AG04449 (cell line): Measurements from ENCODE around the gene NPW.
A peak's percentile ranks its signal among the peaks of the same experiment; 100 is the strongest.

ENCODE experiments used
- CTCF ChIA-PET: fragments of 350-600 bp; formaldehyde crosslinking; extraction: SDS; loops from one replicate; lab custom pipeline; 2021; ENCODE audit warnings: antibody characterized with exemption; lab: Yijun Ruan, JAX
- POLR2A ChIA-PET: fragments of 400-600, 350-600 bp; formaldehyde crosslinking; extraction: SDS; loops from one replicate; lab custom pipeline; 2020; ENCODE audit warnings: antibody characterized with exemption, inconsistent platforms; lab: Yijun Ruan, JAX
- DNase-seq: peaks from one replicate; pipeline ENCODE4 v3.0.0-alpha.2; 2010; ENCODE audit warnings: low read depth, low spot score
- H3K4me3 ChIP-seq: 2 replicates; pipeline ENCODE4 v1.5.1; 2011; ENCODE audit warnings: low read depth, mild to moderate bottlenecking, control low read depth, low read length
- TF ChIP-seq, protein P1 (sequence below): IDR thresholded peaks from one replicate; pipeline ENCODE4 v1.5.1; 2011; ENCODE audit warnings: mild to moderate bottlenecking, moderate library complexity, low read length, control low read depth, inconsistent platforms; ENCODE audit not compliant: insufficient read depth; ENCODE audit errors: missing control alignments

NPW gene

DNA sequence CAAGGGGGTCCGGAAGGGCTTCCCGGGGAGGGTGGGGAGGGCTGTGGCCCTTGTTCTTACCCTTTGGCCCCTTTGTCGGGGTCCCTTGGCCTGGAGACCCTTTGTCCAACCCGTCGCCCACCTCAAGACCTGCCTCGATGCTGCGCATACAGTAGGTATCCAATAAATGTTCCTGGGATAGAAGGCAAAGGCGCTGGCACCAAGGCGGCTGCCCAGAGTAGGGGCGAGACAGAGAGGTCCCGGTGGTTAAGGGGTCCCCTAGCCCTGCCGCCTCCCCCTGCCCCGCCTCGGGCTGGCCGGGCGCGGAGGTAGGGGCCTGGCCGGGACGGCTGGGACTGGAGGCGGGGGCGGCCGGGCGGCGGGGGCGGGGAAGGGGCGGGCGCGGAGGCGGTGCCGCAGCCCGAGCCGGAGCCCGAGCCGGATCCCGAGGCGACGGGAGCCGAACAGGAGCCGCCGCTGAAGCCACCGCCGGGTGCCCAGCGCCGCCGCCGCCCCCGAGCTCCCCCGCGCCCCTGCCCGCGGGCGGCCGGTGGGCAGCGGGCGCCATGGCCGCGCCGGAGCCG, 7.0 kb downstream of the NPW start, which contains the start of gene NHERF2:
TSS of gene NHERF2 (plus strand) at position 442 of the 563 bp plus-strand sequence. CDS start at position 546, 104 bp downstream.
- DNase-seq, result no peak
- POLR2A ChIA-PET, result interaction anchor here (1.8 kb wide), 1 partner anchor 129 kb away, joined by 11 read pairs; the partner anchor contains the start of gene TRAF7

DNA sequence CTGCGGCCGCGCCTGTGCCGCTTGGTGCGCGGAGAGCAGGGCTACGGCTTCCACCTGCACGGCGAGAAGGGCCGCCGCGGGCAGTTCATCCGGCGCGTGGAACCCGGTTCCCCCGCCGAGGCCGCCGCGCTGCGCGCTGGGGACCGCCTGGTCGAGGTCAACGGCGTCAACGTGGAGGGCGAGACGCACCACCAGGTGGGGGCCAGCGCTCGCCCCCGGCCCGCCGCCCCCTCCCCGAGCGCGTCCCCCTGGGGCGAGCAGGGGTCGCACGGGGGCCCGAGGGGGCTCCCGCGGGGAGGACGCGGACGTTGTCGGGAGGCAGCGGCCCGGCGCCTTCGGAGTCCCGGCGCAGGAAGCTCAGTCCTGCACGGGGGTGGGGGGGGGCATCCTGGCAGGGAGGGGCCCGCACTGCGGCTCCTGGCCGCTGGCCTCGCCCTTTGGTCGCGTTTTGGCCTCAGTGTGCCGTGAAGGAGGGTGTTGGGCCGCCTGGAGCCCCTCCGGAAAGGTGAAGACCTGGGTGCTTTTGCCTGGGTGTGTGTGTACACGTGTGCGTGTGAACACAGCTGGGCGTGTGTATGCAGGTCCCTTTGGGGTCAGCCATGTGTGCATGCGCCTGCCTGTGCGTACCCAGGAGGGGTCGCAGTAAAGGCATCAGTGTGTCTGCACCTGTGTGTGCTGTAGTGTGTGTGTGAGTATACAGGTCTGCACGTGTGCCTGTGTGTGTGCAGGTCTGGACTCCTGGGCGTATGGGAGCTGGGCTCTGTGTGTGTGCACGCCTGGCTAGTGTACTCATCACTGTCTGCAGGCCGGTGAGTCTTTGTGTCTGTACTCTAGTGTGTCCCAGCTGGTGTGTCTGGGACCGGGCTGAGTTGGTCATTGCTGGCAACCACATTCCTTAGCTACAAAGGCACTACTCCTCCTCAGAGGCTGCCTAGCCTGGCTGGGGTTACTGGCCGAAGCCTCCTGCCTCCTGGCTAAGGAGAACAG, 7.7 kb downstream of the NPW start:
- ChIA-PET CTCF (interaction anchor here (1.0 to 3.1 kb wide), 3 partner anchors 11 to 113 kb away, joined by 6 to 13 read pairs (median 6); no protein-coding TSS in a partner anchor), POLR2A (interaction anchor here (1.2 to 1.8 kb wide), 2 partner anchors 63 to 128 kb away, joined by 5 to 11 read pairs; partner anchors contain the start of genes RPS2 and TRAF7)
- DNase-seq, result no peak
- H3K4me3 ChIP-seq, result peak overlapping the region; percentile 83
- TF ChIP-seq, protein P1, sequence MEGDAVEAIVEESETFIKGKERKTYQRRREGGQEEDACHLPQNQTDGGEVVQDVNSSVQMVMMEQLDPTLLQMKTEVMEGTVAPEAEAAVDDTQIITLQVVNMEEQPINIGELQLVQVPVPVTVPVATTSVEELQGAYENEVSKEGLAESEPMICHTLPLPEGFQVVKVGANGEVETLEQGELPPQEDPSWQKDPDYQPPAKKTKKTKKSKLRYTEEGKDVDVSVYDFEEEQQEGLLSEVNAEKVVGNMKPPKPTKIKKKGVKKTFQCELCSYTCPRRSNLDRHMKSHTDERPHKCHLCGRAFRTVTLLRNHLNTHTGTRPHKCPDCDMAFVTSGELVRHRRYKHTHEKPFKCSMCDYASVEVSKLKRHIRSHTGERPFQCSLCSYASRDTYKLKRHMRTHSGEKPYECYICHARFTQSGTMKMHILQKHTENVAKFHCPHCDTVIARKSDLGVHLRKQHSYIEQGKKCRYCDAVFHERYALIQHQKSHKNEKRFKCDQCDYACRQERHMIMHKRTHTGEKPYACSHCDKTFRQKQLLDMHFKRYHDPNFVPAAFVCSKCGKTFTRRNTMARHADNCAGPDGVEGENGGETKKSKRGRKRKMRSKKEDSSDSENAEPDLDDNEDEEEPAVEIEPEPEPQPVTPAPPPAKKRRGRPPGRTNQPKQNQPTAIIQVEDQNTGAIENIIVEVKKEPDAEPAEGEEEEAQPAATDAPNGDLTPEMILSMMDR, result peak; percentile 24

More for the DNA sequence above, 7.0 kb downstream of the NPW start, which contains the start of gene NHERF2:
- TF ChIP-seq, protein P1, result no peak
- CTCF ChIA-PET, result interaction anchor here (1.1 to 3.1 kb wide), 2 partner anchors 10 to 30 kb away, joined by 6 to 13 read pairs; no protein-coding TSS in a partner anchor
- peak within 1 kb of the TSS; percentile 83 for H3K4me3 ChIP-seq

DNA sequence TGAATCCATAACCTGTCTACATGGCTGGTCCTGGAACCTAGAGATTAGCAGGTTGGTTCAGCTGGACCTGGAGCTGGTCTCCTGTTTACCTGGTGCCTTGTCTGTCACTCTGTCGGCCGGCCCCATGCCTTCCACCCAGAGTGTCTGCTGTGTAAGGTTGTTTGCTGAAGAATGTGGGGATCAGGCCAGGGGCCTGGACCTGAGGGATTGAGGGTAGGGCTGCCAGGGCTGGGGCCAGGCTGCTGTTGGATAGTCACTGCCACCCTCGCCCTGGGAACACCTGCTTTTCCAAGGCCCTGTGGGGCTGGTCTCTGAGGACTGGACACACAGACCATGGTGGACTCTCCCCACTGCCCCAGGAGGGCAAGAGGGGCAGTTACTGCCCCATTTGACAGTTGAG, 8.6 kb downstream of the NPW start:
- H3K4me3 ChIP-seq, result peak overlapping the region; percentile 83
- CTCF ChIA-PET, result interaction anchor here (1.0 to 3.1 kb wide), 2 partner anchors 28 to 113 kb away, joined by 6 to 13 read pairs; no protein-coding TSS in a partner anchor
- POLR2A ChIA-PET, result interaction anchor here (0.6 to 1.8 kb wide), 3 partner anchors 44 to 127 kb away, joined by 3 to 11 read pairs (median 5); partner anchors contain the start of genes GFER, RPS2 and TRAF7
- DNase-seq, result no peak
- TF ChIP-seq, protein P1, result no peak

DNA sequence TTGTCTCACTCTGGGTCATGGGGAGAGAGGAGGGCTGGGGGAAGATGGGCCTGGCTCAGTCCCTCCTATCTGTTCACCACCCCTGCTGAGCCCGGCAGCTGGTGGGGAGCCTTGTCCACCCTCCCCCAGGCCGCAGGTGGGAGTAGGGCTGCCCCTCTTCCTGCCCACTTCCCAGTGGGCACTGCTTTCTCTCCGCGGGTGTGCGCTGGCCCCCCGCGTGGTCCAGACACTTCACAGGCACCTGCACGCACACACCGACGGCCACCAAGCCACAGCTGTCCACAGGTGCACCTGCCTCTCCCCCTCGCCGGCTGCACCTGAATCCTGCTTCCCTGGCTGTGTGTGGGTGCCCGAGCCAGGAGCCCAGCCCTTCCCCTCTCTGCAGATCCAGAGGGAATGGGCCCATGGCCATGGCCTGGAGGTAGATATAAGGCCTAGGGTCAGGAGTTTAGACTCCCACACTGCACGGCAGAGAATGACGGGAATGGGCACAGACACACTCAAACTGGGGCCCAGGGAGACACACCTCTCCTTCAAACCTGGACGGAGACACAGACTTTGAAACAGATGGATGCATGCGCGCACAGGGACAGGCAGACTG, 9.1 kb downstream of the NPW start:
- CTCF ChIA-PET, result interaction anchor here (1.7 to 3.1 kb wide), 2 partner anchors 25 to 28 kb away, joined by 4 to 13 read pairs; no protein-coding TSS in a partner anchor
- POLR2A ChIA-PET, result interaction anchor here (0.6 kb wide), 1 partner anchor 45 kb away, joined by 3 read pairs; the partner anchor contains the start of gene GFER

DNA sequence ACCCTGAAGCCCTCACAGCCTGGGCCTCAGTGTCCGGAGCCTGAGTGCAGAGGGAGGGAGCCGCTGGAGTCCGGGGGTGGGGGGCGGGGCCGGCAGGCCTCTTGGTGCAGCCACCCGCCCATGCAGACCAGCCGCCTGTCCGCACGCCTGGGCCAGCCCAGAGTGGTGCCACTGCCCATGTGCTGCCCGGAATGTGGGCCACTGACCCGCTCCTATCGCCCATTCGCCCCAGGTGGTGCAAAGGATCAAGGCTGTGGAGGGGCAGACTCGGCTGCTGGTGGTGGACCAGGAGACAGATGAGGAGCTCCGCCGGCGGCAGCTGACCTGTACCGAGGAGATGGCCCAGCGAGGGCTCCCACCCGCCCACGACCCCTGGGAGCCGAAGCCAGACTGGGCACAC, 9.8 kb downstream of the NPW start:
- TF ChIP-seq, protein P1, result no peak
- ChIA-PET CTCF (interaction anchor here (1.7 to 3.7 kb wide), 2 partner anchors 26 to 111 kb away, joined by 4 to 17 read pairs; no protein-coding TSS in a partner anchor), POLR2A (no interaction called here)
- DNase-seq, result no peak
- no peak overlapping the region for H3K4me3 ChIP-seq

More for the DNA sequence above, 9.1 kb downstream of the NPW start:
- peak overlapping the region; percentile 83 for H3K4me3 ChIP-seq
- DNase-seq, result no peak
- TF ChIP-seq, protein P1, result no peak
